Measurements from ENCODE around the gene MAST4. TPM values are rescaled to one million over a fixed set of nuclear protein-coding genes. Genes with fewer than 3 reads are reported as not detected.

MAST4 gene
- total RNA-seq, 1 experiment from 2014 or later, result 10.9 TPM

- CTCF ChIA-PET, result no interaction called here
- Mint-ChIP-seq H3K27me3 (ENCODE audit: unreplicated experiment) (peaks cover 99% of the 10 kb centered on the region), H3K4me3 (ENCODE audit: low read depth, unreplicated experiment) (no peak overlapping the region), H3K36me3 (ENCODE audit: insufficient read depth, unreplicated experiment) (no peaks in the 10 kb centered on the region), H3K4me1 (ENCODE audit: low read depth, unreplicated experiment) (no peaks in the 10 kb centered on the region), H3K27ac (ENCODE audit: unreplicated experiment) (no peak overlapping the region), H3K9me3 (ENCODE audit: low read depth, unreplicated experiment) (no peaks in the 10 kb centered on the region)
- intact Hi-C loops (cut with micrococcal nuclease; ENCODE audit: unreplicated experiment), result no loop called here
- no TSS peak for BruUV-seq (replicated peaks)
- TF ChIP-seq CTCF (IDR thresholded peaks at IDR 0.05; ENCODE audit: unreplicated experiment), result no peak
- no peak for DNase-seq
Observed at GRCh38 chr5:66603164-66603563, 7.0 kb downstream of the MAST4 start.

GRCh38 chr5:66603881-66604280 is 7.7 kb downstream of the MAST4 start:
- BruUV-seq (replicated peaks), result no TSS peak
- H3K9me3 Mint-ChIP-seq (ENCODE audit: low read depth, unreplicated experiment), result no peaks in the 10 kb centered on the region
- DNase-seq, result no peak
- H3K27ac Mint-ChIP-seq (ENCODE audit: unreplicated experiment), result no peak overlapping the region
- intact Hi-C loops (cut with micrococcal nuclease; ENCODE audit: unreplicated experiment), result no loop called here
- no peak overlapping the region for H3K4me3 Mint-ChIP-seq (ENCODE audit: low read depth, unreplicated experiment)
- no peaks in the 10 kb centered on the region for H3K4me1 Mint-ChIP-seq (ENCODE audit: low read depth, unreplicated experiment)
- no peaks in the 10 kb centered on the region for H3K36me3 Mint-ChIP-seq (ENCODE audit: insufficient read depth, unreplicated experiment)
- TF ChIP-seq CTCF (IDR thresholded peaks at IDR 0.05; ENCODE audit: unreplicated experiment), result no peak
- CTCF ChIA-PET, result no interaction called here
- peaks cover 99% of the 10 kb centered on the region for H3K27me3 Mint-ChIP-seq (ENCODE audit: unreplicated experiment)

- no peaks in the 10 kb centered on the region for H3K9me3 Mint-ChIP-seq (ENCODE audit: low read depth, unreplicated experiment)
- peaks cover 90% of the 10 kb centered on the region for H3K27me3 Mint-ChIP-seq (ENCODE audit: unreplicated experiment)
- BruUV-seq (replicated peaks), result no TSS peak
- no peaks in the 10 kb centered on the region for H3K36me3 Mint-ChIP-seq (ENCODE audit: insufficient read depth, unreplicated experiment)
- intact Hi-C loops (cut with micrococcal nuclease; ENCODE audit: unreplicated experiment), result no loop called here
- H3K4me1 Mint-ChIP-seq (ENCODE audit: low read depth, unreplicated experiment), result no peaks in the 10 kb centered on the region
- CTCF ChIA-PET, result no interaction called here
- H3K27ac Mint-ChIP-seq (ENCODE audit: unreplicated experiment), result no peak overlapping the region
- DNase-seq, result no peak
- TF ChIP-seq CTCF (IDR thresholded peaks at IDR 0.05; ENCODE audit: unreplicated experiment), result no peak
- no peak overlapping the region for H3K4me3 Mint-ChIP-seq (ENCODE audit: low read depth, unreplicated experiment)
Observed at GRCh38 chr5:66606713-66607112, 10.5 kb downstream of the MAST4 start.

- H3K36me3 Mint-ChIP-seq (ENCODE audit: insufficient read depth, unreplicated experiment), result no peaks in the 10 kb centered on the region
- TF ChIP-seq CTCF (IDR thresholded peaks at IDR 0.05; ENCODE audit: unreplicated experiment), result no peak
- BruUV-seq (replicated peaks), result no TSS peak
- H3K27ac Mint-ChIP-seq (ENCODE audit: unreplicated experiment), result no peak overlapping the region
- no peaks in the 10 kb centered on the region for H3K4me1 Mint-ChIP-seq (ENCODE audit: low read depth, unreplicated experiment)
- no peak overlapping the region for H3K4me3 Mint-ChIP-seq (ENCODE audit: low read depth, unreplicated experiment)
- intact Hi-C loops (cut with micrococcal nuclease; ENCODE audit: unreplicated experiment), result no loop called here
- no peak for DNase-seq
- H3K9me3 Mint-ChIP-seq (ENCODE audit: low read depth, unreplicated experiment), result no peaks in the 10 kb centered on the region
- CTCF ChIA-PET, result no interaction called here
- peaks cover 86% of the 10 kb centered on the region for H3K27me3 Mint-ChIP-seq (ENCODE audit: unreplicated experiment)
Observed at GRCh38 chr5:66608501-66608900, 12.3 kb downstream of the MAST4 start.
